ENCODE results near the gene FAM204A.

Gene FAM204A

DNA sequence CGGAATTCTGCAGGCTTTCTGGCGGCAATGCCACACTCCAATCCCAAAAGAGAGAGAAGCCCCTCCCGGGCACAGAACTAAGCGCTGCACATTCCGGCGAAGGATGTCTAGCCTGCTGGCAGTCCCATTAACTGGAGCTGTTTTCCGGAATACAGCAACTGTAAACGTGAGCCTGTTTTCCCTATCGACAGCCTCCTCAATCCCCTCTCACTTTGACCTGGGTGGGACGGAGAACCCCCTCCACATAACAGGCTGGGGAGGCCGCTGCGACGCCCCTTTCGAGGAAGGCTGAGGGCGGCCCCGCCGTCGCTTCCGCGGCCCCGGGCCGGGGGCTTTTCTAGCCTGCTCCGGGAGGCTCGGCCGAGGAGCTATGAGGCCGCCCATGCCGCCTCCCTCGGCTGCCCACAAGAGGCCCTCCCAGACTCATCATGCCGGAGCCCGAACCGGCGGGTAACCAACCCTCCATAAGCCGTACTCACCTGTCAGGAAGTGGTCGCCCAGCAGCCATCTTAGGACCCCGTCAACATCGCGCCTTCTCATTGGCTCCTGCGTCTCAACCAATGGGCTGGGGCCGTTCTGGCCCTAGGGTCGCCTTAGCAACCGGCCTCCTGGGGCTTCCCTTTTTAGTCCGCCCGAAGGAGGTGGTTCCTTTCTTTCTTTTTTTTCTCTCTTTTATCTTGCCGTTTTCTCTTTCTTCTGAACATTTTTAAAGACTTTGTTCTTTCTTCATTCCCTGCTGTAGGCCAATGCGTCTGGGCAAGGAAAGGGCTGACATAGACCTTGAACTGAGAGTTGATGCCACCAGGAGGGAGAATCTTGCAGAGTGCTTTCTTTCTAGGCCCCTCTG, at the start of gene FAM204A:
Gene FAM204A (minus strand): TSS at position 534 of the 847 bp plus-strand sequence. CDS start 5,909 bp downstream, outside the sequence.
- peak; percentile 75 for DNase-seq (ENCODE audit: extremely low read depth, low read depth)
- TF ChIP-seq, protein P1, sequence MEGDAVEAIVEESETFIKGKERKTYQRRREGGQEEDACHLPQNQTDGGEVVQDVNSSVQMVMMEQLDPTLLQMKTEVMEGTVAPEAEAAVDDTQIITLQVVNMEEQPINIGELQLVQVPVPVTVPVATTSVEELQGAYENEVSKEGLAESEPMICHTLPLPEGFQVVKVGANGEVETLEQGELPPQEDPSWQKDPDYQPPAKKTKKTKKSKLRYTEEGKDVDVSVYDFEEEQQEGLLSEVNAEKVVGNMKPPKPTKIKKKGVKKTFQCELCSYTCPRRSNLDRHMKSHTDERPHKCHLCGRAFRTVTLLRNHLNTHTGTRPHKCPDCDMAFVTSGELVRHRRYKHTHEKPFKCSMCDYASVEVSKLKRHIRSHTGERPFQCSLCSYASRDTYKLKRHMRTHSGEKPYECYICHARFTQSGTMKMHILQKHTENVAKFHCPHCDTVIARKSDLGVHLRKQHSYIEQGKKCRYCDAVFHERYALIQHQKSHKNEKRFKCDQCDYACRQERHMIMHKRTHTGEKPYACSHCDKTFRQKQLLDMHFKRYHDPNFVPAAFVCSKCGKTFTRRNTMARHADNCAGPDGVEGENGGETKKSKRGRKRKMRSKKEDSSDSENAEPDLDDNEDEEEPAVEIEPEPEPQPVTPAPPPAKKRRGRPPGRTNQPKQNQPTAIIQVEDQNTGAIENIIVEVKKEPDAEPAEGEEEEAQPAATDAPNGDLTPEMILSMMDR (IDR thresholded peaks at IDR 0.05; ENCODE audit: low read depth, low read length), result no peak

DNA sequence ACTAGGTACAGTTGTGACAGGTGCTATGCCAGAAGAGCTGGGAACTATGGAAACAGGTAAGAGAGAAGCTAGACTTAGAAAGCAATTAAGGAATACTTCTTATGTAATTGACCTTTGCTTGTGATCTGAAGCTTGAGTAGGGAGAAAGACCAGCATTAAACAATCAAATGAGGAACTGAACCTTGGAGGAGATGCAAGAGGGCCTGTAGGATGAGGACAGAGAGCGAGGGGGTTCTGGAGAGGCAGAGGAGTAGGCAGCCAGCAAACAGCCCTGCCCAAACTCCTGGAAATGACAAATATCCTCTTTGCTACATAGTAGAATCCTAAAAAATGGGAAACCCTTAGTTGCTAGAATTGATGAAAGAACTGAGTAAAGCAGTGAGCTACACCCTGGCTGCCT, 41.6 kb upstream of the FAM204A start:
- DNase-seq (ENCODE audit: extremely low read depth, low read depth), result no peak
- TF ChIP-seq, protein P1 (IDR thresholded peaks at IDR 0.05; ENCODE audit: low read depth, low read length), result no peak

DNA sequence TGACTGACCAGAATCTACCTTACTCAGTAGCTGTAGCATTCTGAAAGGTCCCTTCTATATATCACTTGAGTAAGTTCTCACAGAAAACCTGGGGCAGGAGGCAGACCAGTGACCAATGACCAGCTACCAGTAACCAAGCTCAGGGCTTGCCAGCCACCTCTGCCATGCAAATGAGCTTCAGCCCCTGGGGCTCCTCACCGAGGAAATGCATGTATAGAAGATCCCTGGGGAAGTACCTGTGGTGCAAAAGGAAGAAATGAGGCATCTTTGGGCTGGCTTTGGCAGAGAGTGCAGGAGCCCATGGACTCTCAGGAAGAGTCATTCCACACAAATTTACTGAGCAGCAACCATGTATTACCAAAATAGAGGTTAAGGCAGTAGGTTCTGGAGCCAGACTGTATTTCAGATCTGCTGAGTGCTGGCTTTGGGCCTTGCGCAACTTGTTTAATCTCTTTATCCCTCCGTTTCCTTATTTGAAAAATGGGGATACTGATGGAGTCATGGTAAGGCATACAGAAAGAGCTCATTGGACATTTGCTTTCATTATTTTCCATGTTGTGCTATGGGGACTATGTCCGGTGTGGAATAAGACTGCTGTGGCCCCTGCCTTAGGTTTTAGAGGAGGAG, 41.1 kb upstream of the FAM204A start:
- no peak for DNase-seq (ENCODE audit: extremely low read depth, low read depth)
- TF ChIP-seq, protein P1 (IDR thresholded peaks at IDR 0.05; ENCODE audit: low read depth, low read length), result no peak

DNA sequence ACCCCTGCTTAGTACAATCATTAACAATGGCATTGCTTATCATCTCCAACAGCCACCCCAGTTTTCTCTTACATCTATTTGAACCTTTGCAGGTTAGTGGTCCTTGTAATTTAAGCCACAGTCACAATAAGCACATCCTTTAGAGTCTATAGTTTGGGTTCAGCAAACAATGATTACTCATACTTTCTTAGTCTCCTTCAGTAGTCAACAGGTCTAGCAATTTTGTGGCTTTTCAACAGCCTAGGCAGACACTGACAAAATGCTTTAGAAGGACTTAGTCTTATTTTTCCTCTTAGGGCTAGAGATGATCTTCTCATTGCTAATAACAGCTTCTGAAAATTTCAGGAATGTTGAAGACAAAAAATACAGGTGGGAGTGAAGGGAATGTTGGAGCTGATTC, 32.3 kb upstream of the FAM204A start:
- TF ChIP-seq, protein P1 (IDR thresholded peaks at IDR 0.05; ENCODE audit: low read depth, low read length), result no peak
- no peak for DNase-seq (ENCODE audit: extremely low read depth, low read depth)

DNA sequence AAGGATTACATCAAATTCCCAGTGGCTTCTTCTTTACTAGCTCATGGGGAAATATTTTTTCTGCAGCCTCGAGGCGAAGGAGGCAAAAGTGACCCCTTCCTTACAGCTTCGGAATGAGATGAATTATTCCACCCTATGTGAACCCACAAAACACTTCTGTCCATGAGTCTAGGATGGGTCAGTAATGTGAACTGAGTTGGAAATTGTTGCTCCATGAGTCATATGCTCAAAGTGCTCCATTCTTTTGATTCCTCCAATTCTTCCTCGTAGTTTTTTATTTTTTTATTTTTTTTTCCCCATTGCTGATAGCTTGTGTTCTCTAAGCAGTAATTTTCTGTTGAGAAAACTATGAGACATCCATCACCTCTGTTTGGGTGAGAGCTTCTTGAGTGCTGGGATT, 31.7 kb upstream of the FAM204A start:
- DNase-seq (ENCODE audit: extremely low read depth, low read depth), result no peak
- TF ChIP-seq, protein P1 (IDR thresholded peaks at IDR 0.05; ENCODE audit: low read depth, low read length), result no peak

DNA sequence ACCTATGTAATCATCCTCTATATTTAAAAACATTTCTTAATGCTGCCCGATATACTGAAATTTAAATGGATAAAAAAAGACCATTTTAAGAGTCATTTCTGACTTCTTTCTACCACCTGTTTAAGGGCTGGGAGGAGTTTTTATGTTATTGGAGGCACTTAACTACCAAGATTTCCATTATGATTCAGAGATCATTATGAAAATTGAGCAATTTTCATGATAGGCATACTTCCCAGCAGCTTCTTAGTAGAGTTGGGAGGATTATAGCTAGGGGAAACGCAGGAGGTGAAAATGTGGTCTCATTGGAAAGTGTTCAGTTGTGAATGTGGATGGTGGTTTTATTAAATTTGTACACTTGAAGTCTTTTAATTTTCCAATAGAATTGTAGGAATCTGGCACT, 28.4 kb upstream of the FAM204A start:
- TF ChIP-seq, protein P1 (IDR thresholded peaks at IDR 0.05; ENCODE audit: low read depth, low read length), result no peak
- no peak for DNase-seq (ENCODE audit: extremely low read depth, low read depth)

DNA sequence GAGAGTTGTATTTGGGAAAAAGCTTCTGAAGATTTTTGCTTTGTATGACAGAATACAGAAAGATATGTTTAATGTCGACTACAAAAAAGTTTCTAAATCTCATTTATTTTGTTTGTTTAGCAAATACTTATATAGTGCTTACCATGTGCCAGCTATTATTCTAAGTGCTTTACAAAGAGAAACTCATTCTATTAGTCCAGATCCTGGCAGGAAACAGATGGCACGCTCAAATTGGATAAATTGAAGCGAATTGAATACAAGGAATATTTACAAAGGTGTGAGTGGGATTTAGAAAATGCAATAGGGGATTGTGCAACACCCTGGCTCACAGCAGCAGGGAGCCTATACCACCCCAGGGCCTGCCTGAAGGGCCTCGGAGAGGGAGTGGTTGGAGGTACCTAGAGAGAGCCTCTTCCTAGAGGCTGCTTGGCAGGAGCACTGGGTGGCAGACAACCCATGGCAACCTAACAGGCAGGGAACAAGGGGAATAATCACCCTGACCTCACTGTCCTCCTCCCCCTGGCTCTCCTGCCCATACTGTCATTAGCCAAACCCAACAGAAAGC, 27.6 kb upstream of the FAM204A start:
- DNase-seq (ENCODE audit: extremely low read depth, low read depth), result no peak
- TF ChIP-seq, protein P1 (IDR thresholded peaks at IDR 0.05; ENCODE audit: low read depth, low read length), result no peak

Data from AG09319 (cell line).